K562 (cell line): ENCODE measurements around the gene MAGI2. TPM values are rescaled to one million over a fixed set of nuclear protein-coding genes. Genes with fewer than 3 reads are reported as not detected.

Experiments used
- ARID4B ChIP-seq: sonication (generic); formaldehyde crosslinking; IDR thresholded peaks from 2 replicates; pipeline ENCODE4 v1.8.0; 2022; ENCODE audit warnings: mild to moderate bottlenecking, missing genetic modification reagents
- DACH1 ChIP-seq: fragments of 450-650 bp; IDR thresholded peaks from 2 replicates; pipeline ENCODE4 v1.6.1; 2018; ENCODE audit not compliant: partially characterized antibody
- DDX20 ChIP-seq: fragments of 450-650 bp; IDR thresholded peaks from 2 replicates; pipeline ENCODE4 v1.6.1; 2016; ENCODE audit warnings: missing genetic modification characterization, low read depth, mild to moderate bottlenecking, missing compliant biosample characterization, moderate library complexity
- JUNB ChIP-seq: fragments of 450-650 bp; formaldehyde crosslinking; conservative IDR thresholded peaks from 2 replicates; pipeline ENCODE4 v1.4.0; 2020; ENCODE audit warnings: mild to moderate bottlenecking
- KDM5B ChIP-seq: fragments of 200-600 bp; sonication (generic); IDR thresholded peaks from 2 replicates; pipeline ENCODE4 v1.6.1; 2012; ENCODE audit warnings: low read depth, mild to moderate bottlenecking, moderate library complexity, low read length, control low read depth, inconsistent platforms; ENCODE audit not compliant: insufficient replicate concordance
- MGA ChIP-seq: fragments of 450-650 bp; IDR thresholded peaks from 2 replicates; pipeline ENCODE4 v1.6.1; 2016; ENCODE audit warnings: mild to moderate bottlenecking, moderate library complexity
- ZNF57 ChIP-seq: fragments of 450-650 bp; formaldehyde crosslinking; IDR thresholded peaks from 2 replicates; pipeline ENCODE4 v1.4.0; 2020; ENCODE audit warnings: mild to moderate bottlenecking, moderate library complexity
- polyA plus RNA-seq, 8 experiments: library from polyadenylated mRNA; depleted of rRNA in 4 of 8; stranded (reverse) in 5 of 8; unstranded in 3 of 8; fragments of >200 nt; fragmentation: Nextera tagmentation in 2 of 8; fragmentation: Illumina TruSeq in 1 of 8; extraction: Ambion mirVana in 2 of 8; extraction: Trizol in 1 of 8; gene quantifications; 2 replicates each; pipeline versions ENCODE4 v1.2.1 to v1.2.3, GENCODE V29; 2011 to 2014; ENCODE audit warnings: inconsistent platforms in 1 of 8, missing spikeins in 1 of 8
- total RNA-seq, 7 experiments: library from RNA; depleted of rRNA in 6 of 7; stranded (reverse); fragments of >200 nt in 6 of 7; fragmentation: Illumina TruSeq in 2 of 7; extraction: Trizol in 2 of 7; gene quantifications; 2 replicates each; pipeline versions ENCODE4 v1.2.1 to v1.2.3, GENCODE V29; 2011 to 2021; ENCODE audit warnings: low replicate concordance in 1 of 7
- TF ChIP-seq, protein P1 (sequence below): IDR thresholded peaks from 3 replicates; pipeline ENCODE4 v1.6.1; 2011; ENCODE audit warnings: borderline replicate concordance, mild to moderate bottlenecking, moderate library complexity; ENCODE audit not compliant: insufficient read length; ENCODE audit errors: extremely low read depth

Gene MAGI2
- total and polyA plus RNA-seq, 9 of the 15 experiments (the other 6 are each of a cell fraction or from before 2014, with no cell fraction given) = 0.27 to 1.4 (median 0.70) TPM

GRCh38 chr7:78688376-78688775, 765.1 kb downstream of the MAGI2 start (continued):
- TF ChIP-seq MGA = no peak
- TF ChIP-seq DDX20 = no peak
- TF ChIP-seq, protein P1, sequence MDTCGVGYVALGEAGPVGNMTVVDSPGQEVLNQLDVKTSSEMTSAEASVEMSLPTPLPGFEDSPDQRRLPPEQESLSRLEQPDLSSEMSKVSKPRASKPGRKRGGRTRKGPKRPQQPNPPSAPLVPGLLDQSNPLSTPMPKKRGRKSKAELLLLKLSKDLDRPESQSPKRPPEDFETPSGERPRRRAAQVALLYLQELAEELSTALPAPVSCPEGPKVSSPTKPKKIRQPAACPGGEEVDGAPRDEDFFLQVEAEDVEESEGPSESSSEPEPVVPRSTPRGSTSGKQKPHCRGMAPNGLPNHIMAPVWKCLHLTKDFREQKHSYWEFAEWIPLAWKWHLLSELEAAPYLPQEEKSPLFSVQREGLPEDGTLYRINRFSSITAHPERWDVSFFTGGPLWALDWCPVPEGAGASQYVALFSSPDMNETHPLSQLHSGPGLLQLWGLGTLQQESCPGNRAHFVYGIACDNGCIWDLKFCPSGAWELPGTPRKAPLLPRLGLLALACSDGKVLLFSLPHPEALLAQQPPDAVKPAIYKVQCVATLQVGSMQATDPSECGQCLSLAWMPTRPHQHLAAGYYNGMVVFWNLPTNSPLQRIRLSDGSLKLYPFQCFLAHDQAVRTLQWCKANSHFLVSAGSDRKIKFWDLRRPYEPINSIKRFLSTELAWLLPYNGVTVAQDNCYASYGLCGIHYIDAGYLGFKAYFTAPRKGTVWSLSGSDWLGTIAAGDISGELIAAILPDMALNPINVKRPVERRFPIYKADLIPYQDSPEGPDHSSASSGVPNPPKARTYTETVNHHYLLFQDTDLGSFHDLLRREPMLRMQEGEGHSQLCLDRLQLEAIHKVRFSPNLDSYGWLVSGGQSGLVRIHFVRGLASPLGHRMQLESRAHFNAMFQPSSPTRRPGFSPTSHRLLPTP = no peak
- no peak for TF ChIP-seq DACH1
- TF ChIP-seq JUNB (CRISPR knock-in tag) = no peak
- no peak for TF ChIP-seq KDM5B
- TF ChIP-seq ZNF57 = no peak
- TF ChIP-seq ARID4B (CRISPR knock-in tag) = no peak
